Fibroblast of lung (primary cell): ENCODE results near the gene SREK1IP1.

ENCODE experiments used
- EZH2 ChIP-seq: IDR thresholded peaks from 2 replicates; pipeline ENCODE4 v1.5.1; 2012; ENCODE audit warnings: low read length, control low read depth, mild to moderate bottlenecking; ENCODE audit errors: missing control alignments
- TF ChIP-seq, protein P1 (sequence below), 2 donors: IDR thresholded peaks in 1 of 2; conservative IDR thresholded peaks in 1 of 2; 1 replicate in 1 of 2; 2 replicates in 1 of 2; pipeline ENCODE4 v1.5.1; 2011 to 2012; ENCODE audit warnings: low read length in 2 of 2, control low read depth in 1 of 2, inconsistent platforms in 1 of 2, low read depth in 1 of 2, mild to moderate bottlenecking in 1 of 2

GRCh38 chr5:64742821-64743220 lies 25.7 kb downstream of the SREK1IP1 start:
- TF ChIP-seq, protein P1, sequence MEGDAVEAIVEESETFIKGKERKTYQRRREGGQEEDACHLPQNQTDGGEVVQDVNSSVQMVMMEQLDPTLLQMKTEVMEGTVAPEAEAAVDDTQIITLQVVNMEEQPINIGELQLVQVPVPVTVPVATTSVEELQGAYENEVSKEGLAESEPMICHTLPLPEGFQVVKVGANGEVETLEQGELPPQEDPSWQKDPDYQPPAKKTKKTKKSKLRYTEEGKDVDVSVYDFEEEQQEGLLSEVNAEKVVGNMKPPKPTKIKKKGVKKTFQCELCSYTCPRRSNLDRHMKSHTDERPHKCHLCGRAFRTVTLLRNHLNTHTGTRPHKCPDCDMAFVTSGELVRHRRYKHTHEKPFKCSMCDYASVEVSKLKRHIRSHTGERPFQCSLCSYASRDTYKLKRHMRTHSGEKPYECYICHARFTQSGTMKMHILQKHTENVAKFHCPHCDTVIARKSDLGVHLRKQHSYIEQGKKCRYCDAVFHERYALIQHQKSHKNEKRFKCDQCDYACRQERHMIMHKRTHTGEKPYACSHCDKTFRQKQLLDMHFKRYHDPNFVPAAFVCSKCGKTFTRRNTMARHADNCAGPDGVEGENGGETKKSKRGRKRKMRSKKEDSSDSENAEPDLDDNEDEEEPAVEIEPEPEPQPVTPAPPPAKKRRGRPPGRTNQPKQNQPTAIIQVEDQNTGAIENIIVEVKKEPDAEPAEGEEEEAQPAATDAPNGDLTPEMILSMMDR (conservative IDR thresholded peaks at IDR 0.05 in 1 of 2, IDR thresholded peaks at IDR 0.05 in 1 of 2; ENCODE audit: low read depth in 1 of 2, low read length in 2 of 2): no peak
- TF ChIP-seq EZH2: no peak
